NCI-H1930 (cell line): ENCODE results near the gene SSX2IP.
"Not testable (repeated sequence)": the region's sequence is repeated elsewhere in the genome, so short reads cannot be mapped to it uniquely, and the experiment has no call there.

Experiments used
- DNase-seq, 2 experiments: peaks; one replicate each; lab custom pipeline; 2025; lab: John Stamatoyannopoulos, UW

Gene SSX2IP

DNA sequence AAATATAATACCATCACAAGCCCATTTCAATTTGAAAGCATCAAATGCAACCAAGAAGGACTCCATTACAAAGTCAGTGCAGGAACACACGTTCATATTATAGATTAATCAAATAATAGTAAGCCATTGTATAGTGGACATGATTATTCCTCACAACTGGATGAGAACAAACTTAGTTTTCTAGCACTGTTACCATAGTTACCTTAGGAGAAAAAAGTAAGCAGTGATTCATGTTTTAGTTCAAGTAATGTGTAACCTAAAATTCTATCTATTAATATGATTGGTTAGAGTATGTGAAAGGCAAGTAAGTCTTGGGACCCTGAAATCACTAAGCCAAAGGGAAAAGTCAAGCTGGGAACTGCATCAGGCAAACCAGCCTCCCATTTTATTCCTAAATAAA lies 15.2 kb downstream of the SSX2IP start:
- DNase-seq: no peak

DNA sequence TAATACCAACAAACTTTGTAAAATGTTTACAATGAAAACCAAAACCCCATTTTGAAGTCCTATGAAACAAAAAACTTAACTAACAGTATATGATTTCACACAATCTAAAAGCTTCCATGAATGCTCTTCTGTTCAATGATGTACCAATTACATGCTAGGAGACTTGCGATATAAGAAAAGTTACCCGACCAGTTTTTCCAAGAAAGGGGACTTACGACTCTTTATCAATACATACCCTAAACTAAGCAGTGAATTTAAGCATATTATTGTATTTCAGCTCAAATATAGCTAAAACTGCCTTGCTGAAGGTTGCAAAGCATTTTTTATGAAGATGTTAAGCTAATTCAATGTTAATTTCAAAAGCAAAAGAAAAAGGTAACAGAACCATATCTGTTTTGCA lies 15.6 kb downstream of the SSX2IP start:
- DNase-seq: no peak

DNA sequence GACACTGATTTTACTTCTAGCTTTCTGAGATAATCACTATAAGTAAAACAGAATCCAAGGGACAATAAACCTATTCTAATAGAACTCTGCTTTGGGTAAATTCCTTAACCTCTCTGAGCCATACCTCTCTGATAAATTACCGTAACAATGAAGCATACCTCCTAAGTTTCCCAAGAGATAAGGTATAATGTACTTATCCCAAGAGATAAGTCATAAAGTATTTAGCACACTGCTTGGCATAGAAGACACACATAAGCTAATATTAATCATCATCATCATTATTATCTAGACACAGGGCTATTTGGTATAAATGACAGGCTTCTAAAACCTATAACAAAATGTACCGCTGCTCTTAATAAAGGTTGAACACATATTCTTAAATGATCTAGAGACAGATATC lies 16.2 kb downstream of the SSX2IP start:
- no peak for DNase-seq

DNA sequence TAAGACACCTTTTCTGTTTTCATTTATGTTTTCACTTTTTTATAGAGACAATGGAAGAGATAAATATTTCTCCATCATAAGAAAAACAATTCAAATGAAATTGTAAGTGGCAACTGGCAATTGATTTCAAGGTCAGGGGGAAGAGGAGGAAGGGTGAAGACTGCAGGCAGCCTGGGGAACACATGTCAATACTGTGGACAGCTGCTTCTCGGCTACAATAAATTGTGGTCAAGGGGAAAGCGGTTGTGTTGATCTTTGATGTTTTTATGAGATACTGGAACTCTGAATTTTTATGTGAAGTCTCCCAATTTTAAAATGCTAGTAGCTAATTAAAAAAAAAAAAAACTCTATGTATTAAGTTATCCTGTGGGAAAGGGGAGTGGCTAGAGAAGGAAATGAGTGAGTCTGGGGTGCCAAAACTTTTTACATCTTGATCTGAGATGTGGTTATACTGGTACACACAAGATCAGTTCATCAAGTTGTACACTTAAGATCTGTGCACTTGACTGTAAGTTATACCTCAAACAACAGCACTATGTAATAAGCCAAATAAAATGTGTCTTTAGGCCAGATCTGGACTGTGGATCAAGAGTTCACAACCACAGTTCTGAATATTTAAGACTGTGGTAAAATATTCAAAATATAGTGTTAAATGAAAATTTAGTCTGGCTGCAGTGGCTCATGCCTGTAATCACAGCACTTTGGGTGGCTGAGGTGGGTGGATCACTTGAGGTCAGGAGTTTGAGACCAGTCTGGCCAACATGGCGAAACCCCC lies 18.0 kb downstream of the SSX2IP start:
- no peak for DNase-seq

DNA sequence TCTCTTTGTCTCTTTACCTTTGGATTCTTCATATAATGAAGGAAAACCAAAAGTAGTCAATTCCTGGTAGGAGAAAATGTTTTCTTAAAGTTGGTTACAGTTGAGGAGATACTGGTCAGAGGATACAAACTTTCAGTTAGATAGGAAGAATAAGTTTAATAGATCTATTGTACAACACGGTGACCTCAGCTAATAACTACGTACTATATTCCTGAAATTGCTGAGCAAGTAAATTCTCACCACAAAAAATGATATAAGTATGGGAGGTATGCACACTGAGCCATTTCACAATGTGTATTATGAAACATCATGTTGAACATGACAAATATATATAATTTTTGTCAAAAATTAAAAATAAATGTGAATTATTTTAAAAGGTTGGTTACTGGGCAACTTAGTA lies 20.4 kb downstream of the SSX2IP start:
- no peak for DNase-seq

DNA sequence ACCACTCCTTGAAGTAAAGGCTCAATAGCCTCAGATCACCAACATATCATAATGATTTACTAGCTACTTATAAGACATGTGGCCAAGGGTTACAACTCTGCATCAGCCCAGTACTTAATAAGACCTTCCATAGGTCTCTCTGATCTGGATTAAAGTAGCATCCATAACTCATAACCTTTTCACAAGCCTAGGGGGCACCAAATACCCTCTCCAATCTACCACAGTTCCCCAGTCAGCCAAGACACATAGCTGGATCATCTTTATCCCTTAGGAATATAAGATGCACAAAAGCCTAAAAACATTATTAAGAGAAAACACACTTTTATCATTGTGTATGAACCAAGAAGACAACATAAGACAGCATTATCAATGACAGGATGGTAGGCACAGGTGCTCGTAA lies 22.1 kb downstream of the SSX2IP start:
- DNase-seq: no peak

DNA sequence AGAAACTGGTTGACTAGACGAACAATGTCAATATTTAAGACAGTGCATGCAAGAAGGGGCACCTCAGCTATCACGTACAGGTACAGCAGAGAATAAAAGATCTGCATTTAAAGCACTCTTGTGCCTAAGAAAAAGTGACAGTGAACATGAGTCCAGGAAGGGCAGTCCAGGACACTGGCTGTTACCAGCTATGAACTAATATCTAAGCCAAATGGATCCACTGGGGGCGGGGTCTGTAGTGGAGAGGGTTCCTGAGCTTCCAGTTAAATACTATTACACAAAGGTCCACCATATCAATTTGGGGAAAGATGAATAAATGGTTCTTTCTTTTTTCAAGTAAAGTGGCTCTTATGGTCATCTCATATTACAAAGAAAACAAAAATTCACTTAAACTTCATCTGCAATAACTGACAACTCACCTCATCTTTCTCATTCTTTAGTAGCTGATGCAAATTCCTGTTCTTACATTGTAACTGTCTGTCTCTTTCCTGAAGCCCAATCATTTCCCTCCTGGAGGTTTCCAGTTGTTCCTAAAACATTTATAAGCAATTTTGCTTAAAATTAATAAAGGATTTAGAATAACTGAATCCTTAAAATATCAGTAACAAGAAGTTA lies 24.5 kb downstream of the SSX2IP start:
- DNase-seq: peak in 1 of 2 experiments; percentile 36

DNA sequence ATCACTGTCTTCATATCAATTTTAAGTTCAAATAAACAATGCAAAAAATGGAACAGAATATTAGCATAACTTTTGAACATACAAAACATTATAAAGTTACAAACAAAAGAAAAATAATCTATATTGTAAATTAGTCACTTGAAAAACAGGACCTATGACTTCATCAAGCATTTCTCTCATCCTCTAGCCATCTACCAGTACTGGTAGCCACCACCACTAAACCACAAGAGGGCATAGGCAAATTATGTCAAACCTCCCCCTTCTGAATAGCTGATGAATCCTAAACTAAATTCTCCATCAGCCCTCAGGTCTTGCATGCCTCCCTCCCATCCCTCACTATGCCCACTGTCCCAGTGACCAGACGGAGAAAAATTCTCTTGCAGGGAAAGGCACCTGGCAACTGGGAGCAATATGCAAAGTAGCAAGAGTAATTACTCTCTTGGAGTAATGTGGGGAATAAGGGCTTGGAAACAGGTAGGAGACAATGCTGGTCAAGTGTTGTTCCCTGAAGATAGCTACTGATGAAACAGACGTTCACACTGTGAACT lies 37.1 kb downstream of the SSX2IP start:
- no peak for DNase-seq

DNA sequence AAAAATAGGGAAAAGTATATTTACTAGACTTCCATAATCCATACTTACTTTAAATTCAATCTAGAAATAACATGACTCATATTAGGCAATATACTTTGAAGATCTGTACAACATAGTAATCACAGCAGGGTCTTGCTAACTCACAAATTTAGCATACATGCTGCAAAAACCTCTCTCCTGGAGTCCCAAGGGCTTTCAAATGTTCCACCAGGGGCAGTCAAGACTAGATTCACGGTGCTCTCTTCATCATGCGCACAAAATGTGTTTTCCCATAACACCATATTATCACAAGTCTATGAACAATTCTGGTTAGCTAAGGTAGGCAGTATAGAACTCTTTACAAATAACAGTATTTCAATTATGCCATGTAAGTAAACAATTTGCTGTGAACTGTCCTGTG lies 45.8 kb downstream of the SSX2IP start:
- DNase-seq: no peak

DNA sequence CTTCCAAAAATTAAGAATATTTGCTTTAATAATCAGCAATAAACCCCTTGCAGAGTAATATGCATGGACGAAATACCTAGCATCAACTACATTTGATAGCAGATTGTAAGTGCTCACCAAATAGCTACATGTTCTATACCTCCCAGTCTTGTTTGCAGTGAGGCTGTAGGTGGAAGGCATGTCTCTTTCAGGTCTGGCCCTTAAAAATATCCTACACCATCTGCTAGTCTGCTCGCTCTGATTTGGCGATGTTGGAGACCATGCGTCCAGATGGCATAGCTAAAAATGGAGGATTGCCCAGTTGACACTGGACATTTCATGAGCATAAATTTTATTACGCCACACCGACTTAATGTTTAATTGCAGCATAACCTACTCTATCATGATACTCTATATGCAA lies 47.1 kb downstream of the SSX2IP start:
- no peak for DNase-seq

DNA sequence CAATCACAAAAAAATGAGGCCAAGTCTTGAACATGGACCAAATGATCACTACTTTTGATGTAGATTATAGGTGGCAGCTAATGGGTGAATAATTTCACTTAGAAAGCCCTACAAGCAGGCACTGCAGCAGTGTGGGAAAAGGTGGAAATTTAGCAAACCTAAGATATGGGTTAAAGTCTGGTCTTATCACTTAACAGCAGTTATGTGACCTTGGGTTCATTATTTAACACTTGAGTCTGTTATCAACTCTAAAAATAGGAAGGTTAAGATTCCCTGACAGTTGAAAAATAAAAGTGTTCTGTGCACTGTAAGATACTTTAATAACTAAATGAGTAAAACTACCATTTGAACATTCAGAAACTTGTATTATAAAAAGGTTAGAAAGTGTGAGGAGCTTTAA lies 47.5 kb downstream of the SSX2IP start:
- no peak for DNase-seq

DNA sequence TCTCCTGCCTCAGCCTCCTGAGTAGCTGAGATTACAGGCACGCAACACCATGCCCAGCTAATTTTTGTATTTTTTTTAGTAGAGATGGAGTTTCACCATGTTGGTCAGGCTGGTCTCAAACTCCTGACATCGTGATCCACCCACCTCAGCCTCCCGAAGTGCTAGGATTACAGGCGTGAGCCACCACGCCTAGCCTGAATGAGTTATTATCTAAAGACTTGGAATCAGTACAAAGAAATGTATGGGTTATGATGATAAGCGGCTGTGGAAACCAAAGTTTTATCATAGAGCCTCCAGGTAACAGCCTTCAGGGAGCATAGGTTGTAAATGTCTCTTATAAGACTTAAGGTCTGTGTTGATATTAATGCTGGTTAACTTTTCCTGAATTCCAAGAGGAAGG lies 50.5 kb downstream of the SSX2IP start:
- DNase-seq: not testable (repeated sequence)

DNA sequence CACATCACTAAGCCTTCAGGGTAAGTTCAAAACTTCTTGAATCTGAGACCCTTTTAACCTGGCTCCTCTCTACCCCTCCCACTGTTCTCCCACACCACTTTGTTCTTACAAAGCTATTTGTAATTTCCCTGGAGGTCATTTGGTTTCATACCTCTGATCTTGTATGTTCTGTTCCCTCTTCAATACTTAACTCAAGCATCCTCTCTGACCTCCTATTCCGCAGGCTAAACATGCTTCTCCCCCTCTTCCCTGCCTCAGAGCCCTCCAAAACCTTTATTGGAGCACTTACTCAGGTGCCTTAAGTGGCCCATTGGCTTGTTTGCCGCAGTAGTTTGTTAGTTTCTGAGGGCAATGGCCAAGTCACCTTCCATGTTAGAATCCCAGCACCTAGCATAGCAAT lies 54.8 kb downstream of the SSX2IP start:
- DNase-seq: no peak

DNA sequence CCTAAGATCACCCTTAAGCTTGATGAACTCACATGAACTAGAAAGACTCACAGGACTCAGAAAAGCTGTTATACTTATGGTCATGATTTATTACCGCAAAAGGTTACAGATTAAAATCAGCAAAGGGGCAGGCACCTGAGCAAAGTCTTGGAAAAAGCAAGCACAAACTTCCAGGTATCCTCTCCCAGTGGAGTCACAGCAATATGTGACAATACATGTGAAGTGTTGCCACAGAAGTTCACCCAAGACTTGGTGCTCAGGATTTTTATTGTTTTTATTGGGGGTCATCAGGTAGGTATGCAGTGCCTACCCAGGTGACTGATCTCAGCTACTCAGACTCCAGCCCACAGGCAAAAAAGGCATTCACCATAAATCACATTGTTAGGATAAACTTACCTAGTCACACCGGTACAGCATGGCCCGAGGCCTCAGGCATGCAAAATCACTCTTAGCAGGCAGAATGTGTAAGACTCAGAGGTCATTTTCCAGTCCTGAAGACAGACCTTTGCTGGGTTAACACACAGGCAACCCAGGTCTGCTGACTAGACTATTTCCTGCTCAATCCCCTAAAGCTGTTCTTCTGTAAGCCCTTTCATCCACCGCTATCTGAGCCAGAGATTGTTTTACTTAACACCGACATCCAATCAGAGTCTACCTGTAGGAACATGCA lies 55.6 kb downstream of the SSX2IP start:
- no peak for DNase-seq

DNA sequence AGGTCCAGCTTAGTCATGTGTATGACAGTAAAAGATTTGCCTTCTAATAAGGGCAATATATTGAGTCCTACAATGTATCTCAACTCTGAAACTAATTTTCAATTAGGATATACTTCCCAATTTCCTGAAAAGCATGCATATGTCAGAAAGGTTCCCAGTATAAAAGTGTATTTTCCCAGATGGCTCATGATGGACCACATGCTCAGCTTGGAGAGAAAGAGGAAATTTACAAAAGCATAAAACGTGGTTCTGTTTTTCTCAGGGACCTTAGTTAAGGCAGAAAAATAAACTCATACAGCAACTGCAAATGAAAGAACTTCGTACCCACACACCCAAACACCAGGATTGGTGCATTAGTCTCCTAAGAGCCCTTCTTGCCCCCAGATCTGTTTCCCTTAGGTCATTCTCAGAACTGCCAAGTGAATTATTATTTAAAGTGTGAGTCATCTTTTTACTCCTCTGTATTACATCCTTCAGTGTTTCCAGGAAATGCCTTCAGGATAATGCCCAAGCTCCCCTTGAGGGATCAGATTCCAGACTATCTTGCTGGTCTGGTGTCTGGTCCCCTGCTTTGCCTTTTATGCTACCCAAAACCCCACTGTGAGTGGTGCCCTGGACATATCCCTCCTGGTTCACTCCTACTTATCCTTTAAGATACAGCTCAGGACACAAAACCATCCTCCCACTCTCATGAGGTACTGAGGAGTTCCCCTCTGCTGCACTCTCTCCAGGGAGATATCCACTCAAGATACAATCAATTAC lies 57.4 kb downstream of the SSX2IP start:
- DNase-seq: no peak

DNA sequence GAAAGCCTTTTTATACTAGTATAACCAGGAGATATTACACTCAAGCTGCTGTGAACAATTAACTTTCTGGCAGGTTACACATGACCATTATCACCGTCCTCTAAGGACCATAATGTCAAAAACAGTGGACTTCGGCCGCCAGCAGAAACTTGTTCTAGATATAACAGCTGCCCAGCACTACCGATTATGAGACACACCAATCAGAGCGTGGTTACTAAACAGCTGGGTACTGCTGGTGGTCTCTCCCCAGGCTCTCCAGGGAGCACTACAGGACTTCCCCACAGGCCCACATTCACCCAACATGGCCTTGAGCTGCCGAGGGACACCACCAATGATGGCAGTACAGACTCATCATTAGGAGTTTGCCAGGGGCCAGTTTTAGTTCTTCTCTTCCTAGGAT lies 58.1 kb downstream of the SSX2IP start:
- DNase-seq: no peak

DNA sequence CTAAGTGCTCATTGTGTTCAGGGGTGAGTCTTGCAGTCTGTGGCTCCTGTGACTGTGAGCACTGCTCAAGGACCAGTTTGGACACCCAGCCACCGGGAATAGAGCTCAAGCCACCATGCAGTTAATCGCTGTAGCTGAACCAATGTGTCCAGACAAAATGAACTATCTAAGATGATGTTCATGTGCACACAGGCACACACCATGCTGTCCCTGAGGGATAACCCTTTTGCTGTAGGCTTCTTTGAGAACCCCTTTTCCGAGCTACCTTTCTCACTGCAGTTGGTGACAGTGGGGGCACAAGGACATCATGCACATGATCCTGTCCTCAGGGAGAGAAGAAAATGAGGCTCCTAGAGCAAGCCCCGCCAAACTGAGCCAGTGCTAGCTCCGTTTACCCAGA lies 65.4 kb downstream of the SSX2IP start:
- no peak for DNase-seq

DNA sequence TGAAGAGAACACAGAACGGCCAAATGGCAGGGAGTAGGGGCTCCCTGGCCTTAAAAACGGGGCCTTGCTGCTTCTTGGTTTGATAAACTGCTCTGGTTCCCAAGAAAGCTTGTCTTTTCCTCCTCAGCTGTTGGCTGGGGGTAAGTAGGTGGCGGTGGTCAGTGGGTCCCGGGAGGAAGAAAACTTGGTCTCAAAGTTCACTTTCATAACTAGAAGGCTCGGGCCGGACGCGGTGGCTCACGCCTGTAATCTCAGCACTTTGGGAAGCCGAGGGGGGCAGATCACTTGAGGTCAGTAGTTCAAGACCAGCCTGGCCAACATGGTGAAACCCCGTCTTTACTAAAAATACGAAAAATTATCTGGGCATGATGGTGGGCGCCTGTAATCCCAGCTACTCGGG lies 68.7 kb downstream of the SSX2IP start:
- DNase-seq: no peak

DNA sequence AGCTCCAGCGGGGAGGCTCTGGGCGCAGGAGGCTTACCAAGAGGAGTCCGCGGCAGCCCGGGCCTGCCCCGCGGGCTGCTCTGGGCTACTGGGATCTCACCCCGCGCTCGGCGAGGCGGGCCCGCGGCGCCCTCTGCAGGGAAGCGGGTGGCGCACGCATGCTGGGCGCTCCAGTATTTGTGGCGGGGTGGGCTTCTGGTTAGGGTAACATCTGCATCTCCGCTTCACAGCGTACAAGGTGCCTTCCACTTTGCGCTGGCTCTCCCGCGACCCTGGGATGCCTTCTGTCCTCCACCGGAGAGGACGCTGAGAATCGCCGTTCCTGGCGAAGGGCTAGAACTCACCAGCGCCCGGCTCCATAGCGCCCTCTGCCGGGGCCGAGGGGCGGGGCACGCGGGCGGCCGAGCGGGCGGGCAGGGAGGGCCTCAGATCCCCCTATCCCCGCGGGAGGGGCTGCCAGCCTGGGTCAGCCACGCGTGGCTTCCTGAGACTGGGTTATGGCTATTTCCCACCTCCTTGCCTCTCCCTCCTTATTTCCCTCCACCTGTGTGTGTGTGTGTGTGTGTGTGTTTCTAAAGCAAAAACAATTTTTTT lies 69.4 kb downstream of the SSX2IP start:
- peak; percentile 30 to 36 for DNase-seq

DNA sequence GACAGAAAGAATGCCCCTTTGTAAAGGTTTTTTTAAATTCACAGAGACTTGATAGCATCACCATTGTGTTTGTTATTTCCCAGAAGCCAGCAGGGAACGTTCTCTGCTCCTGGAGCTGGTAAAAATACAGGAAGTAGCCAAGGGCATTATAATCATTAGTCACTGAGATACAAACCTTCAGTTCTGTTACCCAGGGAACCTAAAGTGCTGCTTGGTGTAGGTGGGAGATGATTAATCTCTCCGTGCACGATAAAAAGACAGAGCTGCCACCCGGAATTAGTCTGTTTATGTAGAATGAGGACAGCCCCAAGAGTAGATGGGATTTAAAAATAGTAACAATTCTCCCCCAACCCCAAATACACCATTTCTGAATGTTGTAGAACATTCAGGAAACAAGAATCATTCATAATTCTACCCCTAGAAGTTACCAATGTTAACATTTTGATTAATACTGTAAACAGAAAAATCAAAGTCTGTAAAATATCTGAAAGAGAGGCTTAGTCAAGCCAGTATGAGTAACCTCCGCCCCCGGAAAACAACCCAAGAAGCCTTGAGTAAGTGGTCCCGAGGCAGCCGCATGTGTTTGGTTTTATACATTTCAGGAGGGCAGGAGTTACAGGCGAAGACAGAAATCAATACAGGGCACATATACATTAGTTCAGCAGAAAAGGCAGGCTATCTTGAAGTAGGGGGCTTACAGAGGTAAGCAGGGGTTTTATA lies 70.7 kb downstream of the SSX2IP start:
- no peak for DNase-seq

DNA sequence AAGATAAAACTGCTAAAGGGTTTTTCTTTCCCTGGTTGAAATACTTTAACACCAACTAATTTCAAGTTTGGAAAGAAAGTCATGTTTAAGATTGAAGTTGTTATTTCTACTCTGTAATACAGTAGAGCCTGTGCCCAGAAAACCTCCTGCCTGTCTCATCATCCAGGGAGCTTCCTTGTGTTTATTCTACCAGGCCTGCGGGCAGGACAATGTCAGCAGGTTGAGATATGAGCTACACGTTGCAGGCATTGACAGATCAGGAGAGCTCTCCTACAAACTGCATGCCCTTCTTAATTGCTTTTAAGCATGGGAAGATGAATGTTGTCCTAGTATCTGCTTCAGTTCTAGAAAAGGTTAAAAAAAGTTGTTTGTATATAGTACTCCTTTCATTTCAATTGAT lies 72.9 kb downstream of the SSX2IP start:
- no peak for DNase-seq
